Measurements from ENCODE around the gene AP5Z1.

Gene AP5Z1

GRCh38 chr7:4781366-4782069 lies 6.1 kb downstream of the AP5Z1 start:
- TF ChIP-seq CTCF (IDR thresholded peaks at IDR 0.05; ENCODE audit: low read depth, low read length), result no peak
- DNase-seq (ENCODE audit: extremely low read depth, low read depth), result no peak

GRCh38 chr7:4782333-4783291 lies 7.2 kb downstream of the AP5Z1 start:
- no peak for DNase-seq (ENCODE audit: extremely low read depth, low read depth)

GRCh38 chr7:4783292-4783652 lies 7.8 kb downstream of the AP5Z1 start:
- DNase-seq (ENCODE audit: extremely low read depth, low read depth), result no peak
- no peak for TF ChIP-seq CTCF (IDR thresholded peaks at IDR 0.05; ENCODE audit: low read depth, low read length)

More at GRCh38 chr7:4782333-4783291, 7.2 kb downstream of the AP5Z1 start:
- TF ChIP-seq CTCF (IDR thresholded peaks at IDR 0.05; ENCODE audit: low read depth, low read length), result no peak

GRCh38 chr7:4783762-4784351 lies 8.4 kb downstream of the AP5Z1 start:
- no peak for DNase-seq (ENCODE audit: extremely low read depth, low read depth)

GRCh38 chr7:4784799-4785198 lies 9.4 kb downstream of the AP5Z1 start:
- TF ChIP-seq CTCF (IDR thresholded peaks at IDR 0.05; ENCODE audit: low read depth, low read length), result no peak
- DNase-seq (ENCODE audit: extremely low read depth, low read depth), result no peak

More at GRCh38 chr7:4783762-4784351, 8.4 kb downstream of the AP5Z1 start:
- no peak for TF ChIP-seq CTCF (IDR thresholded peaks at IDR 0.05; ENCODE audit: low read depth, low read length)

- no peak for DNase-seq (ENCODE audit: extremely low read depth, low read depth)
- TF ChIP-seq CTCF (IDR thresholded peaks at IDR 0.05; ENCODE audit: low read depth, low read length), result no peak
Measured at GRCh38 chr7:4785371-4785770, 9.9 kb downstream of the AP5Z1 start.
